GM12878 (cell line): Measurements from ENCODE around the gene DND1.

Source experiments
- ATF3 ChIP-seq: IDR thresholded peaks from 2 replicates; pipeline ENCODE4 v1.6.1; 2011; ENCODE audit warnings: low read depth, mild to moderate bottlenecking, low read length, moderate library complexity, borderline replicate concordance; ENCODE audit errors: extremely low read depth
- EP300 ChIP-seq, 2 experiments: fragments of 150-350 bp in 1 of 2; IDR thresholded peaks; 2 replicates each; pipeline ENCODE4 v1.6.1; 2011 to 2012; ENCODE audit warnings: low read depth in 2 of 2, low read length in 2 of 2, borderline replicate concordance in 1 of 2, improper control_type of control experiment in 1 of 2, inconsistent platforms in 1 of 2; ENCODE audit not compliant: control insufficient read depth in 1 of 2
- ESRRA ChIP-seq: IDR thresholded peaks from 2 replicates; pipeline ENCODE4 v1.6.1; 2012; ENCODE audit warnings: mild to moderate bottlenecking, low read length, improper control_type of control experiment
- EZH2 ChIP-seq: IDR thresholded peaks from 2 replicates; pipeline ENCODE4 v1.6.1; 2012; ENCODE audit warnings: low read depth, mild to moderate bottlenecking, control low read depth, inconsistent platforms, low read length, borderline replicate concordance; ENCODE audit not compliant: control insufficient read depth
- MYC ChIP-seq: IDR thresholded peaks from 2 replicates; pipeline ENCODE4 v1.6.1; 2011; ENCODE audit warnings: mild to moderate bottlenecking, low read length, moderate library complexity, inconsistent platforms; ENCODE audit not compliant: insufficient read depth, insufficient replicate concordance, insufficient read length, severe bottlenecking
- NR2F1 ChIP-seq: fragments of 450-650 bp; conservative IDR thresholded peaks from 2 replicates; pipeline ENCODE4 v1.6.1; 2017; ENCODE audit warnings: mild to moderate bottlenecking
- POLR2AphosphoS2 ChIP-seq: IDR thresholded peaks from 2 replicates; pipeline ENCODE4 v1.6.1; 2011; ENCODE audit warnings: low read depth, mild to moderate bottlenecking, low read length, improper control_type of control experiment, moderate library complexity
- RAD21 ChIP-seq: IDR thresholded peaks from 2 replicates; pipeline ENCODE4 v1.6.1; 2011; ENCODE audit warnings: mild to moderate bottlenecking, low read depth, low read length, moderate library complexity; ENCODE audit not compliant: insufficient read depth
- RCOR1 ChIP-seq: conservative IDR thresholded peaks from 2 replicates; pipeline ENCODE4 v1.6.1; 2012; ENCODE audit warnings: low read depth, low read length, improper control_type of control experiment
- RFX5 ChIP-seq: IDR thresholded peaks from 2 replicates; pipeline ENCODE4 v1.6.1; 2011; ENCODE audit warnings: low read depth, low read length, improper control_type of control experiment
- TCF7 ChIP-seq: IDR thresholded peaks from 2 replicates; pipeline ENCODE4 v1.6.1; 2014; ENCODE audit warnings: antibody characterized with exemption, borderline replicate concordance
- ZBTB33 ChIP-seq: fragments of 450-650 bp; IDR thresholded peaks from 2 replicates; pipeline ENCODE4 v1.6.1; 2017; ENCODE audit warnings: mild to moderate bottlenecking
- TF ChIP-seq, protein P1 (sequence below): fragments of 450-650 bp; IDR thresholded peaks from 2 replicates; pipeline ENCODE4 v1.6.1; 2017; ENCODE audit warnings: mild to moderate bottlenecking, moderate library complexity
- TF ChIP-seq, protein P2 (sequence below), 3 experiments: IDR thresholded peaks in 2 of 3; conservative IDR thresholded peaks in 1 of 3; 2 replicates each; pipeline ENCODE4 v1.5.1; 2011; ENCODE audit warnings: low read depth in 3 of 3, low read length in 3 of 3, mild to moderate bottlenecking in 3 of 3, control low read depth in 2 of 3, moderate library complexity in 2 of 3, inconsistent platforms in 1 of 3, mixed read lengths in 1 of 3; ENCODE audit not compliant: control insufficient read depth in 2 of 3, insufficient read depth in 1 of 3; ENCODE audit errors: extremely low read depth in 1 of 3

DNA sequence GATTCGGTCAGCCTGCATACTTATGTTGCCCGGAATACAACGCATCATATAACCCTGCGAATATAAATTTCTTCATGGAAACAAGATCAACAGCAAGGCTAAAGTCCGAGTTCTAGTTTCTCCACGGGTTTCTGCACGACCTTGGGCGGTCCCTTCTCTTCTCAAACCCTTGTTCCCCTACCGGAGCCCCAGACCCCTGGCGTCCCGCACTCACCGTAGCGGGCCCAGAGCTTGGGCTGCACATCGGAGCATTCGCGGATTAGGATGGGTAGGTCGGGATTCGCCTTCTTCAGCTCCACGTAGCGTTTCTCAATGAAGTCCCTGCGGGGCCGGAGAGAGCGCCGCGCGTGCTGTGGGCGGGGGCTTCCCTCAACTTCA is 26.3 kb downstream of the DND1 start:
- TF ChIP-seq RCOR1 (no peak), POLR2AphosphoS2 (no peak), EP300 (IDR thresholded peaks at IDR 0.05; ENCODE audit: borderline replicate concordance in 1 of 2, control insufficient read depth in 1 of 2, low read depth in 2 of 2, low read length in 2 of 2) (no peak), ATF3 (no peak), ZBTB33 (no peak), TCF7 (no peak), RFX5 (no peak), MYC (no peak), NR2F1 (no peak), EZH2 (no peak), ESRRA (no peak), RAD21 (no peak)
- TF ChIP-seq, protein P1, sequence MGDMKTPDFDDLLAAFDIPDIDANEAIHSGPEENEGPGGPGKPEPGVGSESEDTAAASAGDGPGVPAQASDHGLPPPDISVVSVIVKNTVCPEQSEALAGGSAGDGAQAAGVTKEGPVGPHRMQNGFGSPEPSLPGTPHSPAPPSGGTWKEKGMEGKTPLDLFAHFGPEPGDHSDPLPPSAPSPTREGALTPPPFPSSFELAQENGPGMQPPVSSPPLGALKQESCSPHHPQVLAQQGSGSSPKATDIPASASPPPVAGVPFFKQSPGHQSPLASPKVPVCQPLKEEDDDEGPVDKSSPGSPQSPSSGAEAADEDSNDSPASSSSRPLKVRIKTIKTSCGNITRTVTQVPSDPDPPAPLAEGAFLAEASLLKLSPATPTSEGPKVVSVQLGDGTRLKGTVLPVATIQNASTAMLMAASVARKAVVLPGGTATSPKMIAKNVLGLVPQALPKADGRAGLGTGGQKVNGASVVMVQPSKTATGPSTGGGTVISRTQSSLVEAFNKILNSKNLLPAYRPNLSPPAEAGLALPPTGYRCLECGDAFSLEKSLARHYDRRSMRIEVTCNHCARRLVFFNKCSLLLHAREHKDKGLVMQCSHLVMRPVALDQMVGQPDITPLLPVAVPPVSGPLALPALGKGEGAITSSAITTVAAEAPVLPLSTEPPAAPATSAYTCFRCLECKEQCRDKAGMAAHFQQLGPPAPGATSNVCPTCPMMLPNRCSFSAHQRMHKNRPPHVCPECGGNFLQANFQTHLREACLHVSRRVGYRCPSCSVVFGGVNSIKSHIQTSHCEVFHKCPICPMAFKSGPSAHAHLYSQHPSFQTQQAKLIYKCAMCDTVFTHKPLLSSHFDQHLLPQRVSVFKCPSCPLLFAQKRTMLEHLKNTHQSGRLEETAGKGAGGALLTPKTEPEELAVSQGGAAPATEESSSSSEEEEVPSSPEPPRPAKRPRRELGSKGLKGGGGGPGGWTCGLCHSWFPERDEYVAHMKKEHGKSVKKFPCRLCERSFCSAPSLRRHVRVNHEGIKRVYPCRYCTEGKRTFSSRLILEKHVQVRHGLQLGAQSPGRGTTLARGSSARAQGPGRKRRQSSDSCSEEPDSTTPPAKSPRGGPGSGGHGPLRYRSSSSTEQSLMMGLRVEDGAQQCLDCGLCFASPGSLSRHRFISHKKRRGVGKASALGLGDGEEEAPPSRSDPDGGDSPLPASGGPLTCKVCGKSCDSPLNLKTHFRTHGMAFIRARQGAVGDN: no peak
- TF ChIP-seq, protein P2, sequence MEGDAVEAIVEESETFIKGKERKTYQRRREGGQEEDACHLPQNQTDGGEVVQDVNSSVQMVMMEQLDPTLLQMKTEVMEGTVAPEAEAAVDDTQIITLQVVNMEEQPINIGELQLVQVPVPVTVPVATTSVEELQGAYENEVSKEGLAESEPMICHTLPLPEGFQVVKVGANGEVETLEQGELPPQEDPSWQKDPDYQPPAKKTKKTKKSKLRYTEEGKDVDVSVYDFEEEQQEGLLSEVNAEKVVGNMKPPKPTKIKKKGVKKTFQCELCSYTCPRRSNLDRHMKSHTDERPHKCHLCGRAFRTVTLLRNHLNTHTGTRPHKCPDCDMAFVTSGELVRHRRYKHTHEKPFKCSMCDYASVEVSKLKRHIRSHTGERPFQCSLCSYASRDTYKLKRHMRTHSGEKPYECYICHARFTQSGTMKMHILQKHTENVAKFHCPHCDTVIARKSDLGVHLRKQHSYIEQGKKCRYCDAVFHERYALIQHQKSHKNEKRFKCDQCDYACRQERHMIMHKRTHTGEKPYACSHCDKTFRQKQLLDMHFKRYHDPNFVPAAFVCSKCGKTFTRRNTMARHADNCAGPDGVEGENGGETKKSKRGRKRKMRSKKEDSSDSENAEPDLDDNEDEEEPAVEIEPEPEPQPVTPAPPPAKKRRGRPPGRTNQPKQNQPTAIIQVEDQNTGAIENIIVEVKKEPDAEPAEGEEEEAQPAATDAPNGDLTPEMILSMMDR (IDR thresholded peaks at IDR 0.05 in 2 of 3, conservative IDR thresholded peaks at IDR 0.05 in 1 of 3; ENCODE audit: control insufficient read depth in 2 of 3, extremely low read depth in 1 of 3, insufficient read depth in 1 of 3, low read depth in 3 of 3, low read length in 3 of 3): no peak
